PC-3 (cell line): ENCODE results near the gene TNFAIP8. TPM values are rescaled to one million over a fixed set of nuclear protein-coding genes. Genes with fewer than 3 reads are reported as not detected.

ENCODE experiments used
- ATAC-seq: fragments of 200-7000 bp; cut with Tn5 transposase; 2 replicates; pipeline ENCODE4 v1.9.1; 2020; ENCODE audit warnings: mild to moderate bottlenecking, moderate library complexity
- BruUV-seq: library from RNA; stranded (reverse); fragments of 400-500 nt; replicated peaks from 2 replicates; lab custom pipeline; 2021; lab: Mats Ljungman, UMichigan
- CTCF ChIA-PET: fragments of 300-600 bp; sonication (Branson Sonifier 250); formaldehyde crosslinking; loops from one replicate; lab custom pipeline; 2022; ENCODE audit warnings: antibody characterized with exemption; lab: Charles Lee
- POLR2A ChIA-PET: fragments of 300-600 bp; sonication (Branson Sonifier 250); formaldehyde crosslinking; loops from one replicate; lab custom pipeline; 2022; ENCODE audit warnings: antibody characterized with exemption; ENCODE audit not compliant: unreplicated experiment; lab: Charles Lee
- DNase-seq: peaks from one replicate; pipeline ENCODE4 v3.0.0-alpha.2; 2015
- H2AFZ ChIP-seq: fragments of 300-600 bp; sonication (generic); 2 replicates; pipeline ENCODE4 v1.6.0; 2016; ENCODE audit warnings: antibody characterized with exemption, low read length
- H3F3A ChIP-seq: fragments of 300-600 bp; sonication (generic); one replicate; pipeline ENCODE4 v1.6.0; 2017; ENCODE audit warnings: antibody characterized with exemption, low read length, control low read depth, mild to moderate bottlenecking; ENCODE audit not compliant: unreplicated experiment
- H3K27ac ChIP-seq: fragments of 300-600 bp; sonication (generic); 2 replicates; pipeline ENCODE4 v1.5.1; 2016; ENCODE audit warnings: mild to moderate bottlenecking, low read length
- H3K27me3 ChIP-seq: fragments of 300-600 bp; sonication (generic); 2 replicates; pipeline ENCODE4 v1.6.1; 2016; ENCODE audit warnings: low read length, mixed read lengths
- H3K36me3 ChIP-seq: fragments of 300-600 bp; sonication (generic); 2 replicates; pipeline ENCODE4 v1.6.1; 2016; ENCODE audit warnings: low read depth, mixed run types, low read length, mixed read lengths
- H3K4me1 ChIP-seq: fragments of 300-600 bp; sonication (generic); 2 replicates; pipeline ENCODE4 v1.5.1; 2016; ENCODE audit warnings: low read length; ENCODE audit not compliant: insufficient read depth
- H3K4me2 ChIP-seq: fragments of 300-600 bp; sonication (generic); 2 replicates; pipeline ENCODE4 v1.6.0; 2016; ENCODE audit warnings: low read length
- H3K4me3 ChIP-seq: fragments of 300-600 bp; sonication (generic); 2 replicates; pipeline ENCODE4 v1.5.1; 2016; ENCODE audit warnings: mild to moderate bottlenecking, low read length, mixed read lengths
- H3K79me2 ChIP-seq: fragments of 300-600 bp; sonication (generic); 2 replicates; pipeline ENCODE4 v1.6.1; 2017; ENCODE audit warnings: low read length, mixed read lengths
- H3K9ac ChIP-seq: fragments of 300-600 bp; sonication (generic); 2 replicates; pipeline ENCODE4 v1.6.0; 2016; ENCODE audit warnings: mild to moderate bottlenecking, low read length
- H3K9me2 ChIP-seq: fragments of 300-600 bp; sonication (generic); replicated peaks from 2 replicates; pipeline ENCODE4 v1.6.1; 2016; ENCODE audit warnings: mixed run types, low read length, mixed read lengths
- H3K9me3 ChIP-seq: fragments of 300-600 bp; sonication (generic); 2 replicates; pipeline ENCODE4 v1.6.1; 2016; ENCODE audit warnings: low read length, mixed read lengths
- H4K20me1 ChIP-seq: fragments of 300-600 bp; sonication (generic); 2 replicates; pipeline ENCODE4 v1.6.1; 2016; ENCODE audit warnings: low read length, mixed read lengths
- EZH2 ChIP-seq: fragments of 300-600 bp; sonication (generic); IDR thresholded peaks from one replicate; pipeline ENCODE4 v1.6.1; 2017; ENCODE audit warnings: antibody characterized with exemption, mild to moderate bottlenecking, low read length; ENCODE audit not compliant: unreplicated experiment
- EZH2phosphoT487 ChIP-seq: fragments of 300-600 bp; sonication (generic); IDR thresholded peaks from 2 replicates; pipeline ENCODE4 v1.6.1; 2018; ENCODE audit warnings: mild to moderate bottlenecking, antibody characterized with exemption, low read length, borderline replicate concordance
- intact Hi-C: fragments of 100-400 bp; cut with micrococcal nuclease; formaldehyde crosslinking; loops from 2 replicates; pipeline ENCODE4 v1.9.0; 2023
- total RNA-seq: library from RNA; depleted of rRNA; stranded (reverse); fragments of >200 nt; gene quantifications from 2 replicates; pipeline ENCODE4 v1.2.3, GENCODE V29; 2014
- TF ChIP-seq, protein P1 (sequence below): fragments of 300-600 bp; sonication (generic); conservative IDR thresholded peaks from 2 replicates; pipeline ENCODE4 v1.5.1; 2017; ENCODE audit warnings: antibody characterized with exemption, low read depth, mild to moderate bottlenecking, low read length

Gene TNFAIP8
- total RNA-seq, 1 experiment from 2014 or later = 20.0 TPM

DNA sequence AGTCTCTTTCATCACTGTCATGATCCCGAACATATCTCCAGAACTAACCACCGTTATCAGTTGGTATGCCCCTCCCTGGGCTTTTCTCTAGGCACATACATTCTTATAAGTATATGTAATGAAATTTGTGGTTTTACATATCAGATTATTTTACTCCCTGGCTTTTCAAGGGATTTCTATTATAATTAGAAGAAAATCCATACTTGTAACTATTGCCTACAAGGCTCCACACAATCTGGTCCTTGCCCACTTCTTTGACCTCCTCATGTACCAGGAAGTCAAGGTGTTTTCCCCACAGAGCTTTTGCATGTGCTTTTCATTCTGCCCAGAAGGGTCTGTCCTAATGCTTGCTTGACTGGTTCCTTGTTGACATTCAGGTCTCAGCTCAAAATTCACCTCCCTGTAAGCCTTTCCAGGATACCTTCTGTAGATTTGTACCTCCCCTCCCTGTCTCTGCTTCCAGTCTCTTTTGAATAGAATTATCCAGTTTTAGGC is 62.8 kb downstream of the TNFAIP8 start:
- H3K9me2 ChIP-seq = no peaks in the 10 kb centered on the region
- CTCF ChIA-PET = no interaction called here
- H4K20me1 ChIP-seq = no peaks in the 10 kb centered on the region
- DNase-seq (peak; percentile 21), ATAC-seq (peak; percentile 18; the same call in 1 of the 2 replicates)
- H3K27me3 ChIP-seq = no peaks in the 10 kb centered on the region
- H3K9me3 ChIP-seq = no peaks in the 10 kb centered on the region
- H2AFZ ChIP-seq = no peak overlapping the region
- H3K79me2 ChIP-seq = no peaks in the 10 kb centered on the region
- intact Hi-C loops = no loop called here
- H3K4me3 ChIP-seq = no peak overlapping the region
- no TSS peak for BruUV-seq
- peak overlapping the region; percentile 39; the same call in 1 of the 2 replicates for H3K4me2 ChIP-seq
- no peaks in the 10 kb centered on the region for H3F3A ChIP-seq
- no peaks in the 10 kb centered on the region for H3K36me3 ChIP-seq
- no peak overlapping the region for H3K9ac ChIP-seq
- peaks cover 27% of the 10 kb centered on the region for H3K4me1 ChIP-seq
- POLR2A ChIA-PET = no interaction called here
- TF ChIP-seq EZH2 (no peak), EZH2phosphoT487 (no peak)
- TF ChIP-seq, protein P1, sequence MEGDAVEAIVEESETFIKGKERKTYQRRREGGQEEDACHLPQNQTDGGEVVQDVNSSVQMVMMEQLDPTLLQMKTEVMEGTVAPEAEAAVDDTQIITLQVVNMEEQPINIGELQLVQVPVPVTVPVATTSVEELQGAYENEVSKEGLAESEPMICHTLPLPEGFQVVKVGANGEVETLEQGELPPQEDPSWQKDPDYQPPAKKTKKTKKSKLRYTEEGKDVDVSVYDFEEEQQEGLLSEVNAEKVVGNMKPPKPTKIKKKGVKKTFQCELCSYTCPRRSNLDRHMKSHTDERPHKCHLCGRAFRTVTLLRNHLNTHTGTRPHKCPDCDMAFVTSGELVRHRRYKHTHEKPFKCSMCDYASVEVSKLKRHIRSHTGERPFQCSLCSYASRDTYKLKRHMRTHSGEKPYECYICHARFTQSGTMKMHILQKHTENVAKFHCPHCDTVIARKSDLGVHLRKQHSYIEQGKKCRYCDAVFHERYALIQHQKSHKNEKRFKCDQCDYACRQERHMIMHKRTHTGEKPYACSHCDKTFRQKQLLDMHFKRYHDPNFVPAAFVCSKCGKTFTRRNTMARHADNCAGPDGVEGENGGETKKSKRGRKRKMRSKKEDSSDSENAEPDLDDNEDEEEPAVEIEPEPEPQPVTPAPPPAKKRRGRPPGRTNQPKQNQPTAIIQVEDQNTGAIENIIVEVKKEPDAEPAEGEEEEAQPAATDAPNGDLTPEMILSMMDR = no peak
- H3K27ac ChIP-seq = no peak overlapping the region

DNA sequence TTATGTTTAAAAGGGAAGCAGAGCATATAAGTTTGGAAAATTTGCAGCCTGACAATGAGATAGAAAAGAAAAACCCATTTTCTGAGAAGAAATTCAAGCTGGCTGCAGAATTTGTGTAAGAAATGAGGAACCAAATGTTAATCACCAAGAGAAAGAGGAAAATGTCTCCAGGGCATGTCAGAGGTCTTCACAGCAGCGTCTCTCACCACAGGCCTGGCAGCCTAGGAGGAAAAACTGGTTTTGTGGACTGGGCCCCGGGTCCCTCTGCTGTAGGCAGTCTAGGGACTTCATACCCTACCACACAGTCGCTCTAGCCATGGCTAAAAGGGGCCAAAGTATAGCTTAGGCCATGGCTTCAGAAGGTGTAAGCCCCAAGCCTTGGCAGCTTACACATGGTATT is 64.3 kb downstream of the TNFAIP8 start:
- Histone ChIP-seq H3K9ac (no peak overlapping the region), H3F3A (no peaks in the 10 kb centered on the region), H2AFZ (no peak overlapping the region), H3K79me2 (no peaks in the 10 kb centered on the region), H3K4me3 (no peak overlapping the region), H3K4me1 (peaks cover 27% of the 10 kb centered on the region), H3K4me2 (no peak overlapping the region), H3K9me3 (no peaks in the 10 kb centered on the region), H3K27me3 (no peaks in the 10 kb centered on the region), H3K36me3 (no peaks in the 10 kb centered on the region), H3K27ac (no peak overlapping the region), H4K20me1 (no peaks in the 10 kb centered on the region), H3K9me2 (no peaks in the 10 kb centered on the region)
- no TSS peak for BruUV-seq
- POLR2A ChIA-PET = no interaction called here
- CTCF ChIA-PET = no interaction called here
- TF ChIP-seq EZH2phosphoT487 = no peak
- no peak for TF ChIP-seq EZH2
- TF ChIP-seq, protein P1 = no peak
- peak; percentile 51 for ATAC-seq
- intact Hi-C loops = no loop called here
- peak; percentile 74 for DNase-seq

DNA sequence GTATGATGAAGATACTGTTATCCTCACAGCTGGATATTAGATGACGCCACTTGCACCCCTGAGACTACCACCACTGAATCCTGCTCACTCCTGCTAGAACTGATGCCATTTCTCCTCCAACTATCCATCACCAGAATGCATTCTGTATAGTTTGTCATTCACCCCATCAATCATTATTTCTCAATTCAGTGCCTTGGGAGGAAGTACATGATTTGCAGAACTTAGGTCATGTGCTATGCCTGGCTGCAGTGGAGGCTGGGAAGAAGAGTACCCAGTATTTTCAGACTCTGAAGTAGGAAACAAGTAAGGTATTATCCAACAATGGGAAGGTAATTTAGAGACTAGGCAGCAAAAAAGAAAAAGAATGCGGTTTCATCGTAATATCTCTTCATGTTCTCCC is 70.2 kb downstream of the TNFAIP8 start:
- DNase-seq (no peak), ATAC-seq (no peak)
- ChIA-PET POLR2A (no interaction called here), CTCF (no interaction called here)
- BruUV-seq = no TSS peak
- H3K9me2 ChIP-seq = no peaks in the 10 kb centered on the region
- no peak overlapping the region for H3K4me2 ChIP-seq
- H3K79me2 ChIP-seq = no peaks in the 10 kb centered on the region
- no peaks in the 10 kb centered on the region for H3K4me1 ChIP-seq
- H4K20me1 ChIP-seq = no peaks in the 10 kb centered on the region
- no peaks in the 10 kb centered on the region for H3K9me3 ChIP-seq
- no peaks in the 10 kb centered on the region for H3K36me3 ChIP-seq
- H3F3A ChIP-seq = no peaks in the 10 kb centered on the region
- no peak overlapping the region for H2AFZ ChIP-seq
- H3K9ac ChIP-seq = no peak overlapping the region
- intact Hi-C loops = no loop called here
- no peaks in the 10 kb centered on the region for H3K27me3 ChIP-seq
- TF ChIP-seq, protein P1 = no peak
- TF ChIP-seq EZH2 (no peak), EZH2phosphoT487 (no peak)
- no peak overlapping the region for H3K4me3 ChIP-seq
- no peak overlapping the region for H3K27ac ChIP-seq
